ENCODE measurements around the gene AMACR.
A peak's percentile ranks its signal among the peaks of the same experiment; 100 is the strongest.

AMACR gene

DNA sequence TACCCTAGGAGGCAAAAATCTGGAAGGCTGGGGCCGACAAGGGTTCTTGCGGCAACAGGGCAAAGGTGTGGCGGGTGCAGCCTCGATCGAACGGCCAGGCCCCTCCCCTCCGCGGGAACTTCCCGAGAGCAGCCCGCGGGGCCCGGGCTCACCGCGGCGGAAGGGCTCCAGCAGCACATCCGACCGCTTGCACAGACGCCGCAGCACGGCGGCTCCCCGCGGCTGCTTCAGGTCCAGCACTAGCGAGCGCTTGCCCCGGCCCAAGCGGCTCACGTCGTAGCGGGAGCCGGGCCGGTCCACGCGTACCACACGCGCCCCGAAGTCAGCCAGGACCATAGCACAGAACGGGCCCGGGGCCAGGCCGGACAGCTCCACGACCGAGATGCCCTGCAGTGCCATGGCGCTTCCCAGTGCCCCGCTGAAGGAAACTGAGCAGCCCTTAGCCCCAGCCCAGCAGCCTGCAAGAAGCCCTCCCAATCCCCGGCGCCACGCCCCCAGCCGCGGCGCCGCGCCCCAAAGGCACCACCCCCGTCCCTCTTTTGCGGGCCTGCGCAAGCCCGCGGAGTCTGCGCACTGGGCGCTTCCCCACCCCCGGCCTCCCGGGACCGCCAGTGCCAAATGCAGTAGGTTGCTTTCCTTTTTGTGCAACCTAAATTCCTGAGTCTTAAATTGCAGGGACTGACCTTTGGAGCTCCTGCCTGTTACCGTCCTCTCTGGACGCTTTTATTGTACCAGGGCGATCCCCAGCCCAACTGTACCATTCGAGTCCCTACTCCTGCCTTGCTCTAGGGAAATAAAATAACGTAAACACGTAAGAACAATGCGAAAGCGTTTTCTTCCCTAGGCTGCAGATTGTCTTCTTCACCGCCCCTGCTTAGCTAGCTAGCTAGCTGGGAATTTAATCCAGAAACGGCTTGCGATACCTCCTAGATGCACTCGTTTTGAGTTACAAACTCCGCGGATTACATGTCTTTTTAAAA is at the start of gene AMACR:
Gene AMACR (minus strand): TSS at position 430 of the 980 bp plus-strand sequence. CDS start 31 bp downstream, at position 399.
- DNase-seq (ENCODE audit: low read depth): peak; percentile 86

DNA sequence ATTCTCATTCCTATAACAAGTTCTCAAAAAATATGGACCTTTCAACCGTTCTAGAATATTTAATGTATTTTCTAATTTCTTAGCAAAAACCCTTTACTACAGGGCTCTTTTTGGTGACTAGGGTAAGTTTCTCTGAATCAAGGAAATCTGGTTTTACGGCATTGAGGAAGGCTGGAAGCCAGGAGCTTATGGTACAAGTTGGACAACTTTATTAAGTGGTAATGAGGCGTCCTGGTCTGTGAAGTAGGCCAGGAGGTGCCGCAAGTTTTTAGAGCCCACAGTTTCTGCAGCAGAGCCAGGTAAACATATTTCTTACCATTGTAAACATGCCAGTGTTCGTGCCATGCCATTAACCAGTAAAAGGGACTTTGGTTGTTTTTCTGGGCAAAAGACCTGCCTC is 49.7 kb upstream of the AMACR start:
- DNase-seq (ENCODE audit: low read depth): no peak

DNA sequence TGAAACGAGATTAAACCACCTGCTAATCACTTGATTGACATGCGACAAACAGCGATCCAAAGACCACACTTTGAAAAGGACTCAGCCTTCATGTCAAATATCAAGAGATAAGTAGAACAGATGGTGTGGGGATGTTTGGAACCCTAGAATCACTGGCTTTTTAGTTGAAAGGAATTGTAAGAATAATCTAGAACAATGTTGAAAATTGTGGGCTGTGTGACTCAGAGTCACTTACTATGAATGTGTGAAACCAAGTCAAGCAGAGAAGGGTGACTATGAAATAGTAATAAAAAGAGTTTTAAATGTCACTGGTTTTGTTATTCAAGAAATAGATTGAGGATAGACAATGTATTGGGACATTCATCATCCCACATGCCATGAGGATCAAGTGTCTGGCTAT is 49.3 kb upstream of the AMACR start:
- DNase-seq (ENCODE audit: low read depth): no peak

DNA sequence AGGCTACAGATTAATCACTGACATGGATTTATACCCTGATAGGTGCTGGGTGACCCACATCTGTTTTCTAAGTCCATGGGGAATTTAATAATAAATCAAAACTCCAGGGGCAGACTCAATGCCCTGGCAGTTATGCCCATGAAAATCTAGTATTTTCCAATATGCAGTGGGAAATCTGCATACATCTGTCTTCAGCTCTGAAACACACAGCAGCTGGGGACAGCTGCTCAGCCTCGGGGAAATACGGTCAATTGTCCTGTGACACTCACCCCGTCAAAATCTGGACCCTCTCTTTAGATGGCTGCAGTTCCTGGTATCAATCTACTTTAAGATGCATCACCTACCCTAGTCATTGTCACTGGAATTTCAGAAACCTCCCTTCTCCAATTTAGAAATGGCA is 47.8 kb upstream of the AMACR start:
- DNase-seq (ENCODE audit: low read depth): no peak

DNA sequence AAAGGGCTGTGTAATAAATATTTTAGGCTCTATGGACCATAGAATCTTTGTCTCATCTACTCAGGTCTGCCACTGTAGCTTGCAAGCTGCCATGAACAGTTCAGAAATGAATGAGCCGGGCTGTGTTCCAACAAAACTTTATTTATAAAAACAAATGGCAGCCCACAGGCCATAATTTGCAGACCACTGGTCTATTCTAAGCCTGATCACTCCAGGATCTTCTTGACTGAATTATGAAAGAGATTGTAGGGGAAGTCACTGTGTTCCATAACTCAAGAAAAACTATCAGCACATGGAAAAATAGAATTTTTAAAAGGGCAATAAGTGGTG is 46.5 kb upstream of the AMACR start:
- DNase-seq (ENCODE audit: low read depth): no peak

DNA sequence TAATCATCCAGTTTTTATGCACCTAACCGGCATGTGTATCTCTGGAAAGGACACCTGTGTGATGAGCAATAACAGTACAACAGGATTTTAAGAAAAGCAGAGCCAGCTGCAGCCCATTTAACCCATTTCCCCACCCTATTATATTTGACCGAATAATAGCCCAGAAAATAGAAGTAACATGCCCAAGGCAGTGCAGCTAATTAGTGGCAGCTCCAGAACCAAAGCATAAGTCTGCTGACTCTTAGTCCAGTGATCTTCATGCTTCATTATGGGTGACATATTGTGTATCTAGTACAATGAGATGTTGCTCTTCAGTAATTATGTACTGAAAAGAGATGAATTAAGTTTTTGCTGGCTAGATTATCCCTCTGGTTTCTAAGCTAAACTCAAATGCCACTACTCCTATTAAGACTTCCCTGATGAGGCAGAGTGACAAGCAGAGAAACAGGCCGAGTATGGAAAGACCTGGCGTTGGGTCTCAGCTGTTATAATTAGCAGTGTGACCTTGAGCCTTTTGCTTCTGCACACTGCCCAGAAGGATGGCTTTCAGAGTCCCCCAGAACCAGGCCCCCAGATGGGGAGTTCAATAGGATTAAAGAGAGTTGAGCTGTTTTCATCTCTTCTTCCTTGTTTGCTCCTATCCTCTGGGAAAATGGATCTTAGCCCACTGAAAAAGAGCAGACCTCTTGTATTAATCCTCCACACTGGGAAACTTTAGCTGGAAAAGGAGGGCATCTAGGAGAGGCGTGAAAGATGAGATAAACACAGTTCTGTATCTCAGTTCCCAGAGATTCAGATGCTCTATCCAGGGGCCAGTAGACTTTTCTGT is 45.9 kb upstream of the AMACR start:
- no peak for DNase-seq (ENCODE audit: low read depth)

DNA sequence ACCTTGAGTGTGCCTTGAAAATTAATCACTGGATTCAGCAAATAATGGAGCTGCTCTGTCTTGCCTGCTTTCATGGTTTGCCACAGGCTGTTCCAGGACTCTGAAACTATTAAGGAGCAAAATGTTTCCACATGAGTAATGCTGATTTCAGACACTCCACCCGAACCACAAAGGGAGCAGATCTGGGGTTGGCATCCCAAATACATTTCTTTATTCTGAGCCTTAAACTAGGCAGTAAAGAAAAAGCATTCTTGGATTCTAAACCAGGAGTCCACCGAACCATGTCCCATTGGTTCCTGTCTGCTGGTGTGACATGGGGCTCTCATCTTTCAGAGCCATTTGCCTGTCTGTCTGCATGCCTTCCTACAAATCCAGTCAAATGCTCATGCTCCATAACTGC is 45.3 kb upstream of the AMACR start:
- no peak for DNase-seq (ENCODE audit: low read depth)

DNA sequence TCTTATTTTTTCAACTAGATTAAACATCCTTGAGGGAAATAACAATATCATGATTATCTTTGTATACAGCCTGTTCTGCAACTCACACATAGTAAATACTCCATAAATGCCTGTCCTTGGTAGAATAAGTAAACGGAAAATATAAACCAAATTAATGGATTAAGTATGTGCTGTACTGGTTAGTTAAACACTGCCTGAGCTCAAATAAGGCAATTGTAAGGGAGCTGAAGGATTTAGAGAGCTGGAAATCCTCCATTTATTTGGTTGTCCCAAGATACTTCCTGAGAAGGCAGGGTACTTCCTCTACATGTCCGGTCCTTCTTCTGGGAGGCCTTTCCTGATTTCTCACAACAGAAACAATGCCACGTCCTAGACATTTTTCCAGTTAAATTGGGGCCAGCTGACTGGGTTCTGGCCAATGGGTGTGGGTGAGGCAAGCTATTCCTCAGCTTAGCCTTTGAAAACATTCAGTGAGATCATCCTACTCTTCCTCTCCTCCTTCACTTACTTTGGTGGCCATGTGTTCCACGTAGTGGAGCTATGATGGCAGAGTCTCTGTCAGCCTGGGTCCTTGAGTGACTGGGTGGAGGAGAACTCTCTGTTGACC is 43.6 kb upstream of the AMACR start:
- no peak for DNase-seq (ENCODE audit: low read depth)

DNA sequence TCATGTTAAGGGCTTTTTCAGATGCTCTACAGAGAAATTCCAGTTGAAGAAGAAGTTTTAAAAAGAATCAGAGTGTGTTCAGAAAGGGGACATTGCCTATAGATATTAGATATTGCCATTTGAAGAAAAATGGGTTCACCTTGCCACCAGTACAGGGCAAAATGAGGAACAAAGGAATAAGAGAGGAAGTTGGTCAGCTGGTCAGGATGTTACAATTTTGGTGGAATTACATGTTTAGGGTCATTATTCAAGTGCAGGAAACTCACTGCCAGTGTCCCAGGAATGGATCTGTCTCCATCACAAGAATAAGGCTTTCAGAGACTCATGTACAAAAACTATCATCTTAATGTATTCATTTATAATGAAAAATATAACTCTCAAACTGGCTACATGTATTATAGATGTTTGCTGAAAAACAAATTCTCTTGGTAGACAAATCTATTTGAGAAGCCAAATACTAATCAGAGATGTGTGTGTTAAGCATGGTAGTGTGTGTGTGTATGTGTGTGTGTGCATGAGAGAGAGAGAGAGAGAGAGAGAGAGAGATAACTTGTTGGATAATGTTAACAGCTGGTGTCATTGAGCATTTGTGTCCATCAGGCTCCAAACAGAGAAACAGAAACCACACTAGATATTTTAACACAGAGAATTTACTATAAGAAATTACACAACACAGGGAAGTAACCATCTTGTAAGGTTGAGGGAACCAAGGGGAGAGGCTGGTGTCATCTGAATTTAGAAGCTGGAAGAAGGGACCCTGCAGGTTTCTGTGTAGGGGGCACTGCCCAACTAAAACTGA is 40.1 kb upstream of the AMACR start:
- no peak for DNase-seq (ENCODE audit: low read depth)

DNA sequence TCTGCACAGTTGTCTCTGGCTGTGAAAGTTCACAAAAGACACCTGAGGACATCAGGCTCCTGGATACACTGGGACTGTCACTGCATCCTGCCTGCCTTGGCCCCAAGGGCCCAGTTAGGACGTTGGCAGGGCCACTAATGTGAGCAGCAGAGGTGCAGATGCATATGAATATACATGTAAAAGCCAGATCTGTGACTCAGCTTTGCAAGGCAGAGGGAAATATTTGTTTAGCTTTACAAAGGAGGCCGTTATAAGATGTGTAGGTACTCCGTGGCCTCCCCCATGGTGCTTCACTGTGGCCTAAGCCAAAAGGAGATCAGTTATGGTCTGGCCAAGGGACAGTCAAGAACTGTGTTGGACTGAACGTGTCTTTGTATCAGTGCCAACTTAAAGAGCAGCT is 39.3 kb upstream of the AMACR start:
- no peak for DNase-seq (ENCODE audit: low read depth)

DNA sequence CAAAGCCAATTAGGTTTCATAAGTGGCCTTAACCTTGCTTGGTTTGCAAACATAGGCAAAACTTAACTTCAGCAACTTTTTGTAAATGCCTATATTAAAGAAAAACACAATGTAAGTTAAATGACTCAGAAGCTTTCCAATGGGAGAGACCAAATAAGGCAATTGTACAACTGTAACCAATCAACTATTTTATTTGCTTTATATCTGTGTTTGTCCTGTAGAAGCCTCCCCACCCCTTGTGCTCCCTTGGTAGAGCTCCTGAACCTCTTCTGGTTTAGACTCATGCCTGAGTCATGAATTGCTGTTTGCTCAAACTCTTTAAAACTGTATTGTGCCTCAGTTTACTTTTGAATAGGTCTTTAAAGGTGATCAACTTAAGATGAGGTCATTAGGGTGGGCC is 38.1 kb upstream of the AMACR start:
- no peak for DNase-seq (ENCODE audit: low read depth)

DNA sequence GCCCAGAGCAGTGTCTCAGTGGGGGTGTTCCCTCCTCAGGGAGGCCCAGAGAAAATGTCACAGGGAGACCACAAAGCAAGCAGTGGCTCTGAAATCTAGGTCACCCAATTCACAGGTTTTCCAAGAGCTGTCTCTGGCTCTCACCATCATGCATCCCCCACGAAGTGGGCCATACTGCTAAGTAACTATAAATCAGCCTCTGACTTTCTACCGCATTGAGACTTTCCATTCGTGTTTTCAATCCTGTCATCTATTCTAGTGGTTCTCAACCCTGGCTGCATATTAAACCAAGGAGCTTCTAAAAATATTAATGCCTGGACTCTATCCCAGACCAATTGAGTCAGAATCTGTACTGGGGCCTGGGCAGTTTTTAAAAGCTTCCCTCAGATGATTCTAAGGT is 37.2 kb upstream of the AMACR start:
- no peak for DNase-seq (ENCODE audit: low read depth)

DNA sequence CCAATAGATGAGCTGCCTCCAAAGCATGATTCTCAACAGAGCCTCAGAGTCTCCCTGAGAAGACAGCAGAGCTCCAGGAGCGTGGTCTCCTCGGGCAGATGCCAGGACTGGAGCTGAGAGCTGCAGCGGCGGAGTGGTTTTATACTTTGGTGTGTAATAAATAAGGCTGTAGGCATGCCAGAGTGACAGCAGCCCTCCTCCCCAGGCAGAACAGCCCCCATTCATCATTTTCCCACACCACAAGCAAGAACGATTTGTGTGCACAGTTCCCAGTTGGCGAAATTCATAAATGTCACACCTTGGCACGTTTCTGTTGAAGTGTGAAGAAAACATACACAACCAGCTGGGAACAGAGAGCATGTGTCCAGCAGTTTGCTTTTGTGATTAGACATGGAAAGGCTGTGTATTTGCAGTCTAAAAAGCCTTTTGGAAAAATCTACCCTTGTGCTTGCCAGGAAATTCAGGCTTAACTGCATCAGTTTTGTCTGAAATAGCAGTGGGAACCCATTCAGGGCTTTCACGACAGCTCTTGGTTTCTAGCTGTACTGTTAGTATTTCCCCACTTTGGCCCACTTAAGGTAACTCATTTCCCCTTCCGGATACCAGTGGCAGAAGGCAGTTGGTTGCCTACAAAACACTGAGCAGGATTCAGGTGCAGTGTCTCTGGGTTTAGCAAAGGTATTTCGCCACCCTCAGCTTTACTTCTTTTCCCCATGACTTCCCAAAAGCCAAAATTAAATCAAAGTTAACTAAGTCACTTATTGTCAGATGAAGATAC is 35.4 kb upstream of the AMACR start, which contains the start of gene C1QTNF3:
Gene C1QTNF3 (minus strand): TSS at position 115 of the 778 bp plus-strand sequence. CDS start 88 bp downstream, at position 27.
- DNase-seq (ENCODE audit: low read depth): no peak

DNA sequence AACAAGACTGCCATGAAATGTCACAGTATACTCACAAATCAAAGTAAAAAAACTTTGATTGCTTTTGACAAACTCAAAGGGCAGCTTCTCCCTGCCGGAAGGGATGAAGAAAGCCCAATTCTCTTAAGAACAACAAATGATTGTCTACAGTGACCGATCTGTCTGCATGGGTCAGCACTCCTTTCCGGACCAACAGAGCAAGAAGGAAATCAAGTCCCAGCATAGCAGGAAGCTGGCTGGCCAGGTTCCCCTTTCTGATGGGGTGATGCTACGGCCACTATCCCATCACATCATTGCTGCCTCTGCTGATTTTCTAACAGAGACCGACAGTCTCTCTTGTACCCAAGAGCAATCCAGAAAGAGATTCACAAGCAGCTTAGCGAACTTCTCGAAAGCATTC is 34.5 kb upstream of the AMACR start:
- DNase-seq (ENCODE audit: low read depth): no peak

DNA sequence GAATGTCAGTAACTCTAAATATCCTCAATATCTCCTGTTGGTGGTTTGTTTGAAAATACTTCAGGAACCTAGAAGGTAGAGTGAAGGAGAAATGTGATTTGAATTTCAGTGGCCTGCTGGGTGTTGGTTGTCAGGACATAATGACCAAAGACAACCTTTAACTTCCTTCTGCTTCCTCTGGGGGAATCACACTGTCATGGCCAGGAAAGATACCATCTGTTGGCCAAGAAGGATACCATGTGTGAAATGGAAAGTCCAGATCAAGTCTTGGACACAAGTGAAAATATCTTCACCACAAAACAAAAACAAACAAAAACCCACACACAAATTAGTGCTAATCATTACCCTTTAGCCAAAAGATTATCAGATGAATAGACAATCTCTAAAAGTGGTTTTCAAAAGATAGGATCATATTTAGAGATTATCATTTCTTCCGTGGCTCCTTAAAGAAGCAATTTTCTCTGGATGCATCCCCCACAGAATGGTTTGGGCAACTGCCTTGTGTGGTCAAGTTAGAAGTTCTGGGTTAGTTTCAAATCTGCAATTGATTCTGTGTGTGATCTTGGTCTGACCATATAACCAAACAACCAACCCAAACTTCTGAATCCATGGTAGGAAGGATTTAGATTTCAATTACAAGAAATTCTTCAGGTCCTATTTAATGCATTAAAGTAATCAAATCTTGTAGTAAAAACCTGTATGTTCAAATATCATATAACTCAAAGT is 33.6 kb upstream of the AMACR start:
- no peak for DNase-seq (ENCODE audit: low read depth)

DNA sequence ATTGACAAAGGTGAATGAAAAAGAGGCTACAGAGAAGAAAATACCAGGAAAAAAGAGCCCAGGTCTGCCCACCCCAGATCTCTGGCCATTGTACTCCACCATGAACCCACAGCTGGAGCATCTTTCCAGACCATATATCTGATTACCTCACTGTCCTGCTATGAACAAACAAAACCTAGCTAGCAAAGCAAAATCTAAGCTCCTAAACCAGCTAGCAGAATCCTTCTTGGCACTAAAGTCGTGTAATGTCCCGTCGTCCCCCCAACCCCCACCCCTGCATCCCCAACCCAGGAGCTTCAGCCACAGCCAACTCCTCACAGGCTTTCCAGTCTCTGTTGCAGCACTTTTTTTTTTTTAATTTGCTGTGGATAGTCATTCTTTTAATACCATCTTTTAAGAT is 32.6 kb upstream of the AMACR start:
- no peak for DNase-seq (ENCODE audit: low read depth)

DNA sequence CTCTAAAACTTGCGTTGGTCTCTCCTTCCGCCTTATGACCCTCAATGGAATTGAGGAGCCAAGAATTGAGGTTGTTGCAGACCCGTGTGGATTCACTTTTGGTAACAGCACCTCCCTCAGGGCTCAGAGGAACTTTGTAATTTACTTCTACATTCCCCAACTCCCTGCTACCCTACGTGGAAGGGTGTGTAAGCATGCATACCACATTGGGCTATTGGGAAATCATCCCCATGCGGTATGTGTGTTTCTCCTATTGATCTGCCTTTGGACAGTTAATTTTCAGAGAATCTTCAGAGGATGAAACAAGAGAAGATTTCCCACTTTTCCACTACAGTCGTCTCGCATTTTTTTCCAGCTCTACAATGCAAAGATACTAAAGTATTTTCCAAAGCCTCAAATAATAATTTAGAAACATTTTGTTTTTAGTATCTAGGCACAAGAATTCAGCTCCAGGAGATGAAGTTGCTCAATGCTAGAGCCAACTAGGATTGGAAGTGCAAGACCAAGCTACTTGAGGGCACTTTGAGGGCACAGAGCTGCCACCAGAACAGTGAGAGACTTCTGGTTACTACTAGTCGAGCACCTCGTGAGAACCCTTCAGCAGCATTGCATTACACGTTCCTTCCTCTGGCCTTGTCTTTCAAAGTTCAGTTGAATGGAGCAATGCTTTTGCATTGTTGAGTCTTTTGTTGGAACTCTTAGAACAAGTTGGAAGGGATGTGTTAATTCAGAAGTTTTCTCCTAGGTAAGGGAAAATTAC is 31.7 kb upstream of the AMACR start:
- DNase-seq (ENCODE audit: low read depth): no peak

DNA sequence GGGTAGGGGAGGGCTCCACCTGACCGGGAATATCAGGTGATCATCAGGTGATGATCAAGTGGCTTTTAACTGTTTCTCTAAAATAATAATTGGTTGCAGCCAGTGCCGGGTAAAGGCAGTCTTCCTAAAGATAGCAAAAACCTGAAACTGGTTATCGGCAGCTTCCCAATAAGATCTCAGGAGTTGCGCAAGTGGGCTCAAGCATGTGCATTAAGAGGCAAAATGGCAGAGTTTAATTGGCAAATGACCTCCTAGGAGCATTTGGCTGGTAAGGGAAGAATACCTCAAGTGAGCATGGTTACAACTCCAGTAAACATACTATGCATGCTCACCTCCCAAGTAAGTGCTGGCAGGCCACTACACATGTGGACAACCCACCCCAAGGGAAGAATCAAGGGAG is 31.0 kb upstream of the AMACR start:
- DNase-seq (ENCODE audit: low read depth): no peak

DNA sequence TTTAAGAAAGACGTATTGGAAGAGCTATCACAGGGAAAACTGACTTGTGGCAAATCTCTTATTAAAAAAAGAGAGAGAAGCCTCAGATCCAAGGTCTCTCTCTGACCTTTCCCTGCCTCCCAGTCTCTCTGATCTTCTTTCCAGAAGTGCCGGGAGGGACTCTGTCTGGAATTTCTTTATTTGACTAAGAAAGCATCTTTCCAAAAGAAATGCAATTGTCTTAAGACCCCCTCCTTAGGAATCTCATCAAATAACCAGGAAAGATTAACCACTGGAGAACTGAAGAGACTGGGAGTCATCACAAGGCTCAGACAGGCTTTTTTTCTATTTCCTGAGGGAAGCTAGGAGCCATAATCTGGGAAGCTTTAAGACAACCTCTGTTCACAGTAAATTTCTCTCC is 30.5 kb upstream of the AMACR start:
- DNase-seq (ENCODE audit: low read depth): no peak

DNA sequence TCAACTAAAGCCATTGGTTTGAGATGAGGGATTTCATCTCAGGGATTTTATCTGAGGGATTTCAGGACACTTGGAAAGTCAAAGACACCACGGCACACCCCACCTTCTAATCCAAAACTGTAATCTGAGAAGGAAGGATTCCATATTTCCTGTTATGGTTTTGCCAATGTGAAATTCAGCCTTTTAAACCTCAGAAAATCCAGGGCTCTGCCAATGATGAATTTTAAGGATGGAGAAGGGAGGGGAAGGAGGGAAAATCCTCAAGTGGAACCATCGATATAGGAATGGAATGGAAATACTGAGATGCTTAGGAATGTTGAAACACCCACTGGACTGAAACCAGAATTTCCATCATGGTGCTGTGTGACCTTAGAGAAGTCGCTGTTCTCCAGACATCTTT is 29.9 kb upstream of the AMACR start:
- DNase-seq (ENCODE audit: low read depth): no peak
